ENCODE results near the gene COL28A1.
"Not testable (repeated sequence)": the region's sequence is repeated elsewhere in the genome, so short reads cannot be mapped to it uniquely, and the experiment has no call there.

The COL28A1 gene

DNA sequence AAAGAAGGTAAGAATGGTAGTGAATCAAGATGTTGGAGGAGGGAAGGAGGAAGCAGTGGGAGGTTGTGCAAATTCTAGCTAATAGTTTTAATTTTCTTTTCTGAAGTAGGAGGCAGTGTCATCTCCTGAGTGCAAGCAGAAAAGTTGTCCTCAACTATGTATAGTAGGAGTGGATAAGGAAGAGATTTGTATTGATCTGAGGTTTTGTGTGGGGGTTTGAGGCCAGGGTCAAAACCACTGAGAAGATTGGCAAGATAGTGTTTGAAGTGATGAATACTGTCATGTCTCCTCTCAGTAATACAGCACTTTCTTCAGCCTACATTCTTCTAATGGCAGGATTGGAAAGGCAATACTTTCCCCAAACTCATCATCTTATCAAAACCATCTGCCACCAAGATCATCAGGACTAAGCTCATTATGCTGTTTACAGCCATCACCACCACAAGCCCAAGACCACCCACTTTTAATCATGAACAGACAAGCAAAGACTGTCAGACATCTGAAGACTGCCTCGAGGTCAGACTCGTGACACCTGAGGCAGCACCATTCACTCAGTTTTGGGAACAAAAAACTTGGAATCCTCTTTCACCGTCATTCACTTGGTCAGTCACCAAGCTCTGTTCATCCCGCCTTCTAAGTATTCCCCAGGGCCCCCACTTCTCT lies 29.5 kb upstream of the COL28A1 start:
- Histone ChIP-seq H3K4me3 (no peak overlapping the region), H3K9ac (ENCODE audit: insufficient read length) (no peak overlapping the region), H3K36me3 (ENCODE audit: insufficient read depth, low read length) (no peaks in the 10 kb centered on the region), H3K9me3 (ENCODE audit: low read depth, low read length) (no peaks in the 10 kb centered on the region), H3K27ac (no peak overlapping the region)
- no peak for DNase-seq (ENCODE audit: low read depth, low spot score)
- TF ChIP-seq EZH2 (IDR thresholded peaks at IDR 0.05) (no peak), FOXP2 (optimal IDR thresholded peaks at IDR 0.05; ENCODE audit: control extremely low read depth, extremely low read length, insufficient read depth) (no peak), POLR2AphosphoS5 (IDR thresholded peaks at IDR 0.05; ENCODE audit: borderline replicate concordance, low read depth, low read length) (no peak)

DNA sequence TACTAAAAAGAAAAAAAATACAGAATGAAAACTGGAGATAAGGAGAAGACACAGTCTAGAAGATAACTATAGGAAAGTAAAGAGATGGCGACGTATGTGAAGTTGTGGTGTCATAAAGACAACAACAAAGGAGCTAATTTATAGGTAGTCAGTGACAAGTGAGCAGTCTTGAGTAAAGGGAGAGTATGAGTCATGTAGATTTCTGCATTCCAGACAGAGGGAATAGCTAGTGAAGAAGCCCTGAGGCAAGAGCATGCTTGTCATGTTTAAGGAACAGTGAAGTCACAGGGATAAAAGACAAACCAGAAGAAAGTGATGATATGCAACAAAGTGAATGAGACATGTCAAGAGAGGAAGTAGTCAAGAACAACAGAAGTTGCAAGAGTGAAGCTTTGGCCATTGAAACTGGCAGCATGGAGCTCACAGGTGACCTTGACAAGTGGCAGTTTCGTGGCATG lies 28.7 kb upstream of the COL28A1 start:
- no peaks in the 10 kb centered on the region for H3K9me3 ChIP-seq (ENCODE audit: low read depth, low read length)
- H3K4me3 ChIP-seq = no peak overlapping the region
- no peak overlapping the region for H3K9ac ChIP-seq (ENCODE audit: insufficient read length)
- H3K27ac ChIP-seq = no peak overlapping the region
- TF ChIP-seq FOXP2 (optimal IDR thresholded peaks at IDR 0.05; ENCODE audit: control extremely low read depth, extremely low read length, insufficient read depth) (no peak), EZH2 (IDR thresholded peaks at IDR 0.05) (no peak), POLR2AphosphoS5 (IDR thresholded peaks at IDR 0.05; ENCODE audit: borderline replicate concordance, low read depth, low read length) (no peak)
- no peaks in the 10 kb centered on the region for H3K36me3 ChIP-seq (ENCODE audit: insufficient read depth, low read length)
- DNase-seq (ENCODE audit: low read depth, low spot score) = no peak

DNA sequence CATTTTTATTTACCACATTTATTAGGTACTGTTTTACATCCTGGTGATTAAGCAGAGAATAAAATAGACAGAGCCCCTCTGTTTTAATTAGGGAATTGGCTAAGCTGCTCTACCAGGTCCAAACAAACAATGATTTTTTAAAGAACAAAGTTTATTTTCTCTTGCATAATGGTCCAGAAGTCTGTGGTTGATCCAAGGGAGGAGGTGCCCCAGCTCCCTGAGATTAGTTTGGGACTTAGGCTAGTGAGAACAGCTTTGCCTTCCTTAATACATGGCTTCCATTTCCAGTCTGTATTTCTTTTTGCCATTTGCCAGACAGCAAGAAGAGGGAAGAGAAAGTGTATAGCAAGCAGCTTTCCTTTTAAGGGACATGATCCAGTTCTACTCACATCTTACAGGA lies 28.1 kb upstream of the COL28A1 start:
- TF ChIP-seq POLR2AphosphoS5 (IDR thresholded peaks at IDR 0.05; ENCODE audit: borderline replicate concordance, low read depth, low read length) = no peak
- TF ChIP-seq EZH2 (IDR thresholded peaks at IDR 0.05) = no peak
- no peak for TF ChIP-seq FOXP2 (optimal IDR thresholded peaks at IDR 0.05; ENCODE audit: control extremely low read depth, extremely low read length, insufficient read depth)
- Histone ChIP-seq H3K27ac (no peak overlapping the region), H3K4me3 (no peak overlapping the region), H3K9me3 (ENCODE audit: low read depth, low read length) (no peaks in the 10 kb centered on the region), H3K36me3 (ENCODE audit: insufficient read depth, low read length) (no peaks in the 10 kb centered on the region), H3K9ac (ENCODE audit: insufficient read length) (no peak overlapping the region)
- DNase-seq (ENCODE audit: low read depth, low spot score) = no peak

- H3K9me3 ChIP-seq (ENCODE audit: low read depth, low read length) = no peaks in the 10 kb centered on the region
- no peak overlapping the region for H3K4me3 ChIP-seq
- TF ChIP-seq POLR2AphosphoS5 (IDR thresholded peaks at IDR 0.05; ENCODE audit: borderline replicate concordance, low read depth, low read length) = no peak
- no peak for TF ChIP-seq EZH2 (IDR thresholded peaks at IDR 0.05)
- no peak for TF ChIP-seq FOXP2 (optimal IDR thresholded peaks at IDR 0.05; ENCODE audit: control extremely low read depth, extremely low read length, insufficient read depth)
These were observed 27.6 kb upstream of the COL28A1 start for GRCh38 chr7:7563269-7563668.

DNA sequence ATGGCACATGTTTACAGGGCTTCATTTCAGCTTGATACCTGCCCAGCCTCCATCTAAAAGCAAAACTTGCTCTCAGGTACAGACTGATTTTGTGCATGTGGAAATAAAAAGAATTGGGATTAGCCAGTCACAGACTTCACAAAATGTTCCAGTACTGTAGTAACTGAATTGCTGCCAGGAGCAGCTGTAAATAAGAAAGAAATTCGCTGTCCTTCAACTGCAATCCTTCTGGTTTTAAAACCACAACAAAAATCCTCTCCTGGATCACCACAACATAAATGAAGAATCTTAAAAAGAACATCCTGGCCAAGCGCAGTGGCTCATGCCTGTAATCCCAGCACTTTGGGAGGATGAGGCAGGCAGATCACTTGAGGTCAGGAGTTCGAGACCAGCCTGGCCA lies 27.1 kb upstream of the COL28A1 start:
- Histone ChIP-seq H3K36me3 (ENCODE audit: insufficient read depth, low read length) (no peaks in the 10 kb centered on the region), H3K27ac (no peak overlapping the region), H3K9ac (ENCODE audit: insufficient read length) (no peak overlapping the region), H3K9me3 (ENCODE audit: low read depth, low read length) (no peaks in the 10 kb centered on the region), H3K4me3 (no peak overlapping the region)
- no peak for DNase-seq (ENCODE audit: low read depth, low spot score)
- TF ChIP-seq POLR2AphosphoS5 (IDR thresholded peaks at IDR 0.05; ENCODE audit: borderline replicate concordance, low read depth, low read length) = no peak
- no peak for TF ChIP-seq FOXP2 (optimal IDR thresholded peaks at IDR 0.05; ENCODE audit: control extremely low read depth, extremely low read length, insufficient read depth)
- TF ChIP-seq EZH2 (IDR thresholded peaks at IDR 0.05) = no peak

More at GRCh38 chr7:7563269-7563668, 27.6 kb upstream of the COL28A1 start:
- DNase-seq (ENCODE audit: low read depth, low spot score) = no peak
- Histone ChIP-seq H3K27ac (no peak overlapping the region), H3K9ac (ENCODE audit: insufficient read length) (no peak overlapping the region), H3K36me3 (ENCODE audit: insufficient read depth, low read length) (no peaks in the 10 kb centered on the region)

- H3K9ac ChIP-seq (ENCODE audit: insufficient read length); H3K4me3 ChIP-seq; H3K27ac ChIP-seq; DNase-seq (ENCODE audit: low read depth, low spot score); H3K9me3 ChIP-seq (ENCODE audit: low read depth, low read length); H3K36me3 ChIP-seq (ENCODE audit: insufficient read depth, low read length): not testable (repeated sequence)
These were observed 25.9 kb upstream of the COL28A1 start for GRCh38 chr7:7561591-7561990.

DNA sequence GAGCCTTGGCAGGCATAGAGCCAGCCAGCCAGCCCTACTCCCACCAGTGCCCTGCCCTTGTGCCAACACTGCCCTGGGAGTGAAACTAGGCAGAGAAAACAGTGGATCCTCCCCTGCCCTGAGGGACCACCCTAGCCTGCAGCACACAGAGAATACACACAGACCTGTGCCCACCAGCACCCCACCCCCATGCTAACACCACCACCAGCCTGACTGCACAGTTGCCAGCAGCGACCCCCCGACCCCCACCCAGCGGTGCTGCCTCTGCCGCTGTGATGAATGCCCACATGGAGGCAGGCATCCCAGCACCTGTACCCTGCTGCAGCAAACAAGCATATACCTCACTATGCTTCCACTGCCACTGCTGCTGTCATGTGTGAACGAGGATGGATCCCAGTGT lies 21.6 kb upstream of the COL28A1 start:
- no peaks in the 10 kb centered on the region for H3K36me3 ChIP-seq (ENCODE audit: insufficient read depth, low read length)
- TF ChIP-seq EZH2 (IDR thresholded peaks at IDR 0.05) = no peak
- no peak for TF ChIP-seq POLR2AphosphoS5 (IDR thresholded peaks at IDR 0.05; ENCODE audit: borderline replicate concordance, low read depth, low read length)
- TF ChIP-seq FOXP2 (optimal IDR thresholded peaks at IDR 0.05; ENCODE audit: control extremely low read depth, extremely low read length, insufficient read depth) = no peak
- H3K27ac ChIP-seq = no peak overlapping the region
- no peak for DNase-seq (ENCODE audit: low read depth, low spot score)
- H3K4me3 ChIP-seq = no peak overlapping the region
- no peak overlapping the region for H3K9ac ChIP-seq (ENCODE audit: insufficient read length)
- H3K9me3 ChIP-seq (ENCODE audit: low read depth, low read length) = no peaks in the 10 kb centered on the region

DNA sequence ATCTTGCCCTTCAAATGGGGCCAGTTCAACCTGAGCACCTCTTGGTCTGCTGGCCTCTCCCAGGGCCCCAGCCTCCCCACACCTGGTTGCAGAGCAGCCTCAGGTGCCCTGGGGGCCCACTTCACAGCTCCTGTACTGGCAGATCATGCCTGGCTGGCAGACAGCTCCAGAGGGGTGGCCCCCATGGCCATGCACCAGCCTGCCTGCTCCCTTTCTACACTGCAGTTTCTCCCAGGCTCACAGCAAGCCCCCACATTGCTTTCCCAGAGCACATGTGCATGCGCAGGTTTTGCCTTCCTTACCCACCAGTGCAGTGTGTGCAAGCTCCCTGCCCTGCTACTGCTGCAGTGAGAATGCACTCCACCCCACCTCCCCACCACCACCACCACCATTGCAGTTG lies 21.2 kb upstream of the COL28A1 start:
- TF ChIP-seq EZH2 (IDR thresholded peaks at IDR 0.05) = no peak
- no peak for TF ChIP-seq FOXP2 (optimal IDR thresholded peaks at IDR 0.05; ENCODE audit: control extremely low read depth, extremely low read length, insufficient read depth)
- TF ChIP-seq POLR2AphosphoS5 (IDR thresholded peaks at IDR 0.05; ENCODE audit: borderline replicate concordance, low read depth, low read length) = no peak
- DNase-seq (ENCODE audit: low read depth, low spot score) = no peak

More for the DNA sequence above, 21.2 kb upstream of the COL28A1 start:
- no peak overlapping the region for H3K27ac ChIP-seq
- no peak overlapping the region for H3K4me3 ChIP-seq
- H3K36me3 ChIP-seq (ENCODE audit: insufficient read depth, low read length) = no peaks in the 10 kb centered on the region
- no peaks in the 10 kb centered on the region for H3K9me3 ChIP-seq (ENCODE audit: low read depth, low read length)
- no peak overlapping the region for H3K9ac ChIP-seq (ENCODE audit: insufficient read length)

Data from SK-N-MC (cell line).